T-helper 2 cell treated with Interferon-gamma antibody and Interleukin-4, amounts not matched to agents 5 μg/mL and 100 μg/mL, for 36 hours (primary cell): Measurements from ENCODE around the gene UFSP2.
"Not testable (repeated sequence)": the region's sequence is repeated elsewhere in the genome, so short reads cannot be mapped to it uniquely, and the experiment has no call there.

Source experiments
- DNase-seq: peaks from one replicate; pipeline ENCODE4 v3.0.0; 2021; ENCODE audit warnings: low spot score
- H3K27ac Mint-ChIP-seq: one replicate; pipeline ENCODE4 v1.8.0; 2021; ENCODE audit warnings: mild to moderate bottlenecking, mixed read lengths
- H3K27me3 Mint-ChIP-seq: one replicate; pipeline ENCODE4 v1.8.0; 2021; ENCODE audit warnings: low read depth, mixed read lengths
- H3K36me3 Mint-ChIP-seq: one replicate; pipeline ENCODE4 v1.8.0; 2021; ENCODE audit warnings: low read depth, mixed read lengths
- H3K4me1 Mint-ChIP-seq: one replicate; pipeline ENCODE4 v1.8.0; 2021; ENCODE audit warnings: low read depth, mixed read lengths
- H3K4me3 Mint-ChIP-seq: one replicate; pipeline ENCODE4 v1.8.0; 2022; ENCODE audit warnings: mild to moderate bottlenecking, moderate library complexity, mixed read lengths
- H3K9me3 Mint-ChIP-seq: one replicate; pipeline ENCODE4 v1.8.0; 2021; ENCODE audit warnings: mixed read lengths

UFSP2 gene

DNA sequence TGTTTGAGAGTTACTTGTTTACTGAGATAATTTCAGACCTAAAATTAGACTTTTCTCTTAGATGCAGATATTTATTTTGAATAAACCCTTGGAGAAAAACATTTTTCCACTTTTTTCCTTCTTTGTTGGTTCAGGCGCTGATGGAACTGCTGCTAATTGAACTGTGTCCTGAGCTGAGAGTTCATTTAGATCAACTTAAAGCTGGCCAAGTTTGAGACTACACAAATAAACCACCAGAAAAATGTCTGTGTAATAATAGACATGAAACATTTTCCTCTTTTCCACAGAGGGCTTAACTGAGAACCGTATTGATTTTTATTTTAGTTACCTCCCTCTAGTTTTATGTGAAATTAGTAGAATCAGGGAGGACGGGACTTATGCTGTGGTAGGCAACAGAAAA, 62.5 kb downstream of the UFSP2 start:
- Mint-ChIP-seq H3K27ac (no peak overlapping the region), H3K4me3 (no peak overlapping the region)
- no peak for DNase-seq

DNA sequence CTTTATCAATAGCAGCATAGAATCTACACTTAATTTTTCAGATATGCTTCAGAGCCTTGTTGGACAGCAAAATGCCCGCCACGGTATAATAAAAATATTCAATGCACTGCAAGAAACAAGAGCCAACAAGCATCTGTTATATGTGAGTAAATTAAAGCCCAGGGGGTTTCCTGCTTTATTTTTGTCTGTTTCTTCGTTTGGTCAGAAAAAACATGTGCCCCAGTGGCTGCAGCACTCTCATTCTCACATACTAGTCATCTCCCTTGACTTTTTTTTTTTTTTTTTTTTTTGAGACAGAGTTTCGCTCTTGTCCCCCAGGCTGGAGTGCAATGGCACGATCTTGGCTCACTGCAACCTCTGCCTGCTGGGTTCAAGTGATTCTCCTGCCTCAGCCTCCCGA, 63.2 kb downstream of the UFSP2 start:
- H3K36me3 Mint-ChIP-seq, H3K9me3 Mint-ChIP-seq, H3K4me1 Mint-ChIP-seq, H3K4me3 Mint-ChIP-seq, H3K27ac Mint-ChIP-seq, H3K27me3 Mint-ChIP-seq, DNase-seq: not testable (repeated sequence)

More for the DNA sequence above, 62.5 kb downstream of the UFSP2 start:
- Mint-ChIP-seq H3K9me3 (no peaks in the 10 kb centered on the region), H3K27me3 (no peaks in the 10 kb centered on the region), H3K4me1 (peaks cover 3% of the 10 kb centered on the region), H3K36me3 (no peaks in the 10 kb centered on the region)

DNA sequence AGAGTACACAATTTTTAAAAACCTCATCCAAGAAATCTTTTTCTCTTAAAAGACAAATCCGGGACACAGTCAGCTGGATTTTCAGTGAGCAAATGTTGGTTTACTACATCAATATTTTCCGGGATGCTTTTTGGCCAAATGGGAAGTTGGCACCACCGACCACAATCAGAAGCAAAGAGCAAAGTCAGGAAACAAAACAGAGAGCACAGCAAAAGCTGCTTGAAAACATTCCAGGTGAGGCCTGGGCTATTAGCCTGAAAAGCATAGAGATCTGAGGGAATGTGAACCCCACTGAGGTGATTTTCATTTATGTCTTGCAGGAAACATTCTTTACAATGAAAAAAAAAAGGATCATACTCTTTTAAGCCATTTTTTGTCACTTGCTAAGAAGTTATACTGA, 63.9 kb downstream of the UFSP2 start:
- H3K36me3 Mint-ChIP-seq: peaks cover 2% of the 10 kb centered on the region
- H3K9me3 Mint-ChIP-seq: no peaks in the 10 kb centered on the region
- H3K27ac Mint-ChIP-seq: no peak overlapping the region
- DNase-seq: no peak
- no peaks in the 10 kb centered on the region for H3K27me3 Mint-ChIP-seq
- peaks cover 7% of the 10 kb centered on the region for H3K4me1 Mint-ChIP-seq
- no peak overlapping the region for H3K4me3 Mint-ChIP-seq

DNA sequence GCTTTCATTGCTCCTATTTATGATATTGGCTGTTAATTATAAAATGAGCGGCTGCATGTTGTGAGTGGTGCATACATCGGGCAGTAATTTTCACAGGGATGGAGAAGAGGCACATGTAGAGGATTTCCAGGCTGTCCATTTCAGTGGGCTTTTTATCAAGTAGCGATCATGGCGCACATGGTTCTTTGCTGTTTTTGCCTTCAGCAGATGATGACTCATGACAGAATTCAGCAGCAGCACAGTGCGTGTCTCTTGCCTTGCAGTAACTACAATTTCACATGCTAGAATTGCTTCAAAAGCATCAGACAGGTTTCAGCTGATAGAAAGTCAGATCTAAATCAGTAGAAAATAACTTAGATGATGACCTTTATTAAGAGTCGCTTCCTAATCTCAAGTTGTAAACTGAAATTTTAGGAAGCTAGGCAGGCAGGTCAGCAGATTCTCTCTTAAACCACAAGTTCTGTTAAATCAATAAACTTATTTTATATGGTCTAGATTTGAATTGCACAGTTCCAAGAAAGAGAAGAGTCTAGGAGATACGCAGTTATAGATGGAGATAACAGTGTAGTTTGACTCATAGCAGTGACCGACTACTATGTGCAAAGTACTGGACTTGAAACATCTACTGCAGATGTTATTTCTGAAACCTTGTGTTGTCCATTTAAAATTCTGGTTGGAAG, 65.9 kb downstream of the UFSP2 start:
- Mint-ChIP-seq H3K4me1 (peaks cover 7% of the 10 kb centered on the region), H3K27ac (no peak overlapping the region), H3K4me3 (no peak overlapping the region), H3K36me3 (peaks cover 2% of the 10 kb centered on the region), H3K9me3 (no peaks in the 10 kb centered on the region), H3K27me3 (no peaks in the 10 kb centered on the region)
- DNase-seq: no peak

DNA sequence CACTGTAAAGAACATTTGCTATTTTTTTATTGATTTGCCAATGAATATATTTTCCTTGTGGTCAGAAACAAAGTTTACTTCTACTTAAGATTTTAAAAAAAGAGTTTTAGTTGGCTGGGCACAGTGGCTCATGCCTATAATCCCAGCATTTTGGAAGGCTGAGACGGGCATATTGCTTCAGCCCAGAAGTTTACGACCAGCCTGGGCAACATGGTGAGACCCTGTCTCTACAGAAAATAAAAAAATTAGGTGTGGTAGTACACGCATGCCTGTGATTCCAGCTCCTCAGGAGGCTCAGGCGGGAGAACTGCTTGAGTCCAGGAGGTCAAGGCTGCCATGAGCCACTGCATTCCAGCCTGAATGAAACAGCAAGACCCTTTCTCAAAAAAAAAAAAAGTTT, 66.8 kb downstream of the UFSP2 start:
- Mint-ChIP-seq H3K36me3 (peaks cover 2% of the 10 kb centered on the region), H3K27ac (no peak overlapping the region), H3K4me3 (no peak overlapping the region), H3K27me3 (no peaks in the 10 kb centered on the region), H3K4me1 (peaks cover 7% of the 10 kb centered on the region), H3K9me3 (no peaks in the 10 kb centered on the region)
- no peak for DNase-seq

DNA sequence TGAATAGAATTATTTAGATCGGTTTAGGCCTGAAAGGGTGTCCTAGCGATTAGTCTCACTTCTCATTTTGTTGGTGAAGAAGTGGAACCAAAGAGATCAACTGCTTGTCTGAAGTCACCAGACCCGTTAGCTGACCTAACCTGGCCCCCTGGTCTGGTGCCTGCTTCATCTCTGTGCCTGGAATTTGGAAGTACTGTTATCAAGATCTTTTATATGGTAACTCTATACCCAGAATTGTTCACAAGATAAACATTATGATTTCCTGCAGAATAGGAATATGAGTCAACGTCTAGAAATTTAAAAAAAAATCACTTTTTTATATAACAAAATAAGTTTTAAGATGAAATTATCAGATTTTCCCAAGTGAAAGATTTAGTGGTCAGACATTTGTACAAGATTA, 67.2 kb downstream of the UFSP2 start:
- Mint-ChIP-seq H3K4me3 (no peak overlapping the region), H3K9me3 (no peaks in the 10 kb centered on the region), H3K27me3 (no peaks in the 10 kb centered on the region), H3K4me1 (peaks cover 7% of the 10 kb centered on the region), H3K36me3 (peaks cover 2% of the 10 kb centered on the region), H3K27ac (no peak overlapping the region)
- DNase-seq: no peak

DNA sequence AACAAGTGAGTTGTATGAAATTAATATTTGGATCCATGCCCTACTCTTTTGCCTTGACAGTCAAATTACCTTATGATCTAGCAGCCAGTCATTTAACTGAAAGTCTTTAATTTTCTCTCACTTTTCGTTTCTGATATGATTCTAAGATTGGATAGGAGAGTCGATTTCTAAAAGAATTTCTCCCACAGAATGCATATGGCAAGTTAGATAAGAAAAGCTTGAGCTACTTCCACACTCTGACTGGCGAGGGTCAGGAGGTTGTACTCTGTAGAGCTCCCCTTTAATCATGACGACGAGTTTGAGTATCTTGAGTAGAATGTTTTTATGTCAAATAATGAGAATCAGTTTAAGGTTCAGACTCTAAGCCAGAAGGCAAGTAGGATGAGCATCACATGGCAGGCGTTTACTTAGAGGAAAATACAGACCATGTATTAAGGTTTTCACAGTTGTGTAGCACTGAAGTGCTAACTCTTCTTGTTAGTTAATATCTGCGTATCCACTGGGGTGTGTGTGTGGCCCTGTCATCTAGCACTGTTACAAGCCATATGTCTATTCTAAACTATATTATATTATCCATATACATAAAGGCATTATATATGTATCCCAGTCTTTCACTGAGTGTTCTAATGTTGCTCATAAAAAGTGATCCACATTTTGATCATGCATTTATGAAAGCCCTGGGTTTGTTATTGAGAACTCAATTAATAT, 67.9 kb downstream of the UFSP2 start:
- DNase-seq: no peak
- H3K4me3 Mint-ChIP-seq: no peak overlapping the region
- no peaks in the 10 kb centered on the region for H3K9me3 Mint-ChIP-seq
- no peaks in the 10 kb centered on the region for H3K27me3 Mint-ChIP-seq
- no peak overlapping the region for H3K27ac Mint-ChIP-seq
- H3K36me3 Mint-ChIP-seq: peaks cover 5% of the 10 kb centered on the region
- H3K4me1 Mint-ChIP-seq: peaks cover 7% of the 10 kb centered on the region

DNA sequence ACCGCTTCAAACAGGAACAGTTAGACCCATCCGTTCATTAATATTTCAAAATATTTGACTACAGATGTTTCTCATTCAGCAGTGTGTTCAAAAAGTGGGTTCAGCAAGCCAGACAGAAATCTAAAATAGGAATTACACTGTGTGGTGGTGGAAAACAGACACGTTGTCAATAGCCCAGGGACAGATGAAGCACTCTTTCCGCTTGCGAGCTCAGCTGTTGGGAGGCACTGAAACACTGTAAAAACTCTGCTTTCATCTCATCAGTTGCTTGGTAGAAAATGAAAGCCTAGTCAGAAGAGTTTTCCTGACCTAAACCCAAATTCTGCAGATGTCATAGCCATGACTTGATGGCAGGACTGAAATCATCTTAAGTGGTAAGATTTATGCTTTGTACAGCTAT, 68.6 kb downstream of the UFSP2 start:
- H3K27ac Mint-ChIP-seq: no peak overlapping the region
- no peaks in the 10 kb centered on the region for H3K9me3 Mint-ChIP-seq
- DNase-seq: peak; percentile 25
- H3K4me3 Mint-ChIP-seq: no peak overlapping the region
- peaks cover 12% of the 10 kb centered on the region for H3K4me1 Mint-ChIP-seq
- peaks cover 11% of the 10 kb centered on the region for H3K36me3 Mint-ChIP-seq
- no peaks in the 10 kb centered on the region for H3K27me3 Mint-ChIP-seq

DNA sequence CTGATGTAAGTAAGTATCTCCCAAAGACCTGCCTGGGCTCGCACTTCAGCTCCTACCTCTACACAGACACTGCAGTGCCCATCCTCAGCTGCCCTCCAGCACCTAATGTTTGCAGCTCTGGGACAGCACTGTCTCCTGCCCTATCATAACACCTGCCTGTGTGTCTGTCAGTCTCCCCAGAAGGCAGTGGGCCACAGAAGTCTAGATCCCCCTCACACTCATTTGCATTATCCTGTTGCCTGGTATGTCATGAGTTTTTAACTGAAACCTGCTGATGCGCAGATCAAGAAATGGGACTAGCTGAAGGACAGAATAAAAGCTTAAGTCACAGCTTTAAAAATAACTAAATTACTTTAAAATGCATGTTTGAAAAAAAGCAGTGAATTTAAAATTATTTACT, 73.0 kb downstream of the UFSP2 start:
- H3K4me3 Mint-ChIP-seq: no peak overlapping the region
- H3K4me1 Mint-ChIP-seq: peaks cover 11% of the 10 kb centered on the region
- peaks cover 27% of the 10 kb centered on the region for H3K36me3 Mint-ChIP-seq
- DNase-seq: no peak
- H3K27me3 Mint-ChIP-seq: no peaks in the 10 kb centered on the region
- no peaks in the 10 kb centered on the region for H3K9me3 Mint-ChIP-seq
- no peak overlapping the region for H3K27ac Mint-ChIP-seq

DNA sequence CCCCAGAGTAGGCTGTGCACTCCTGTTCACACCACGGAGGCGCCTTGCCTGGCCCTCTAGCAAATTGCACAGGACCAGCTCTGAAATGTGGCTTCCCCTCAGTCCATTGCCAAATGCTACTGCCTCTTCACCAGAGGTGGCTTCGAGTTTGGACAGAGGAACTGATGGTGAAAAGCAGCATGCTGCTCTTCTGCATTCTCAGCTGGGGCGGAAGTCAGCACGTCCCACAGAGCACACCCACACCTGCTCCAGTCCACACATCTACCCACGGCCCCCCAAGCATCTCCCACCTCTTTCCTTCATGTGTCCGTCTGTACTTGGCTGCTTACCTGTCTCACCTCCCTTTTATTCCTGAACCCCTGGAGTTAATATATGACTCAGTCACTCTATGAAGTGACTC, 73.6 kb downstream of the UFSP2 start:
- no peak for DNase-seq
- no peak overlapping the region for H3K4me3 Mint-ChIP-seq
- no peaks in the 10 kb centered on the region for H3K27me3 Mint-ChIP-seq
- H3K9me3 Mint-ChIP-seq: no peaks in the 10 kb centered on the region
- H3K4me1 Mint-ChIP-seq: peaks cover 11% of the 10 kb centered on the region
- H3K36me3 Mint-ChIP-seq: peaks cover 30% of the 10 kb centered on the region
- no peak overlapping the region for H3K27ac Mint-ChIP-seq

DNA sequence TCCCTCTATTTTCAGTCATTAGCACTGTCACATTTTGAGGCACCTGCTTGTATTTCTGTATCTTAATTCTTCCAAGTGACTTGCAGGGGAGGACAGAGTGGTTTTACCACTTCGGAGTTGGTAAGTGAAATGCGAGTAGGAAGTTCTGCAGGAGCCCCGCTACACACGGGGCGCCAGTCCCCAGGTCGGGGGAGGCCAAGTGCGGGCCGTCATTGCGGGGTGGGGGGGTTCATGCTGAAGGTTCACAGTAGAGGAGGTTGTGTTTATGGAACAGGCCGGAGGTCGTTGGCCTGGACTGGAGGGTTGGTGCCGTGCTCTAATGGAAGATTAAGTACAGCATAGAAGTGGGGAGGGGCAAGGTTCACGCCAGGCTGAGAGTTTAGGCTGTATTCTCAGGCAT, 74.1 kb downstream of the UFSP2 start:
- H3K36me3 Mint-ChIP-seq: peaks cover 35% of the 10 kb centered on the region
- peaks cover 9% of the 10 kb centered on the region for H3K4me1 Mint-ChIP-seq
- no peak overlapping the region for H3K4me3 Mint-ChIP-seq
- H3K27me3 Mint-ChIP-seq: no peaks in the 10 kb centered on the region
- H3K27ac Mint-ChIP-seq: no peak overlapping the region
- no peak for DNase-seq
- no peaks in the 10 kb centered on the region for H3K9me3 Mint-ChIP-seq
